ENCODE results near the gene DGKQ.

GRCh38 chr4:924107-925096, 49.0 kb downstream of the DGKQ start:
- TF ChIP-seq, protein P1, sequence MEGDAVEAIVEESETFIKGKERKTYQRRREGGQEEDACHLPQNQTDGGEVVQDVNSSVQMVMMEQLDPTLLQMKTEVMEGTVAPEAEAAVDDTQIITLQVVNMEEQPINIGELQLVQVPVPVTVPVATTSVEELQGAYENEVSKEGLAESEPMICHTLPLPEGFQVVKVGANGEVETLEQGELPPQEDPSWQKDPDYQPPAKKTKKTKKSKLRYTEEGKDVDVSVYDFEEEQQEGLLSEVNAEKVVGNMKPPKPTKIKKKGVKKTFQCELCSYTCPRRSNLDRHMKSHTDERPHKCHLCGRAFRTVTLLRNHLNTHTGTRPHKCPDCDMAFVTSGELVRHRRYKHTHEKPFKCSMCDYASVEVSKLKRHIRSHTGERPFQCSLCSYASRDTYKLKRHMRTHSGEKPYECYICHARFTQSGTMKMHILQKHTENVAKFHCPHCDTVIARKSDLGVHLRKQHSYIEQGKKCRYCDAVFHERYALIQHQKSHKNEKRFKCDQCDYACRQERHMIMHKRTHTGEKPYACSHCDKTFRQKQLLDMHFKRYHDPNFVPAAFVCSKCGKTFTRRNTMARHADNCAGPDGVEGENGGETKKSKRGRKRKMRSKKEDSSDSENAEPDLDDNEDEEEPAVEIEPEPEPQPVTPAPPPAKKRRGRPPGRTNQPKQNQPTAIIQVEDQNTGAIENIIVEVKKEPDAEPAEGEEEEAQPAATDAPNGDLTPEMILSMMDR (IDR thresholded peaks at IDR 0.05), result no peak
- no peak for TF ChIP-seq POLR2A (IDR thresholded peaks at IDR 0.05)
